PC-3 (cell line): ENCODE measurements around the gene GSK3B. TPM values are rescaled to one million over a fixed set of nuclear protein-coding genes. Genes with fewer than 3 reads are reported as not detected.

ENCODE experiments used
- ATAC-seq: fragments of 200-7000 bp; cut with Tn5 transposase; 2 replicates; pipeline ENCODE4 v1.9.1; 2020; ENCODE audit warnings: mild to moderate bottlenecking, moderate library complexity
- BruUV-seq: library from RNA; stranded (reverse); fragments of 400-500 nt; replicated peaks from 2 replicates; lab custom pipeline; 2021; lab: Mats Ljungman, UMichigan
- CTCF ChIA-PET: fragments of 300-600 bp; sonication (Branson Sonifier 250); formaldehyde crosslinking; loops from one replicate; lab custom pipeline; 2022; ENCODE audit warnings: antibody characterized with exemption; lab: Charles Lee
- POLR2A ChIA-PET: fragments of 300-600 bp; sonication (Branson Sonifier 250); formaldehyde crosslinking; loops from one replicate; lab custom pipeline; 2022; ENCODE audit warnings: antibody characterized with exemption; ENCODE audit not compliant: unreplicated experiment; lab: Charles Lee
- DNase-seq: peaks from one replicate; pipeline ENCODE4 v3.0.0-alpha.2; 2015
- H2AFZ ChIP-seq: fragments of 300-600 bp; sonication (generic); 2 replicates; pipeline ENCODE4 v1.6.0; 2016; ENCODE audit warnings: antibody characterized with exemption, low read length
- H3F3A ChIP-seq: fragments of 300-600 bp; sonication (generic); one replicate; pipeline ENCODE4 v1.6.0; 2017; ENCODE audit warnings: antibody characterized with exemption, low read length, control low read depth, mild to moderate bottlenecking; ENCODE audit not compliant: unreplicated experiment
- H3K27ac ChIP-seq: fragments of 300-600 bp; sonication (generic); 2 replicates; pipeline ENCODE4 v1.5.1; 2016; ENCODE audit warnings: mild to moderate bottlenecking, low read length
- H3K27me3 ChIP-seq: fragments of 300-600 bp; sonication (generic); 2 replicates; pipeline ENCODE4 v1.6.1; 2016; ENCODE audit warnings: low read length, mixed read lengths
- H3K36me3 ChIP-seq: fragments of 300-600 bp; sonication (generic); 2 replicates; pipeline ENCODE4 v1.6.1; 2016; ENCODE audit warnings: low read depth, mixed run types, low read length, mixed read lengths
- H3K4me1 ChIP-seq: fragments of 300-600 bp; sonication (generic); 2 replicates; pipeline ENCODE4 v1.5.1; 2016; ENCODE audit warnings: low read length; ENCODE audit not compliant: insufficient read depth
- H3K4me2 ChIP-seq: fragments of 300-600 bp; sonication (generic); 2 replicates; pipeline ENCODE4 v1.6.0; 2016; ENCODE audit warnings: low read length
- H3K4me3 ChIP-seq: fragments of 300-600 bp; sonication (generic); 2 replicates; pipeline ENCODE4 v1.5.1; 2016; ENCODE audit warnings: mild to moderate bottlenecking, low read length, mixed read lengths
- H3K79me2 ChIP-seq: fragments of 300-600 bp; sonication (generic); 2 replicates; pipeline ENCODE4 v1.6.1; 2017; ENCODE audit warnings: low read length, mixed read lengths
- H3K9ac ChIP-seq: fragments of 300-600 bp; sonication (generic); 2 replicates; pipeline ENCODE4 v1.6.0; 2016; ENCODE audit warnings: mild to moderate bottlenecking, low read length
- H3K9me2 ChIP-seq: fragments of 300-600 bp; sonication (generic); replicated peaks from 2 replicates; pipeline ENCODE4 v1.6.1; 2016; ENCODE audit warnings: mixed run types, low read length, mixed read lengths
- H3K9me3 ChIP-seq: fragments of 300-600 bp; sonication (generic); 2 replicates; pipeline ENCODE4 v1.6.1; 2016; ENCODE audit warnings: low read length, mixed read lengths
- H4K20me1 ChIP-seq: fragments of 300-600 bp; sonication (generic); 2 replicates; pipeline ENCODE4 v1.6.1; 2016; ENCODE audit warnings: low read length, mixed read lengths
- CTCF ChIP-seq: fragments of 300-600 bp; sonication (generic); conservative IDR thresholded peaks from 2 replicates; pipeline ENCODE4 v1.5.1; 2017; ENCODE audit warnings: antibody characterized with exemption, low read depth, mild to moderate bottlenecking, low read length
- EZH2 ChIP-seq: fragments of 300-600 bp; sonication (generic); IDR thresholded peaks from one replicate; pipeline ENCODE4 v1.6.1; 2017; ENCODE audit warnings: antibody characterized with exemption, mild to moderate bottlenecking, low read length; ENCODE audit not compliant: unreplicated experiment
- EZH2phosphoT487 ChIP-seq: fragments of 300-600 bp; sonication (generic); IDR thresholded peaks from 2 replicates; pipeline ENCODE4 v1.6.1; 2018; ENCODE audit warnings: mild to moderate bottlenecking, antibody characterized with exemption, low read length, borderline replicate concordance
- intact Hi-C: fragments of 100-400 bp; cut with micrococcal nuclease; formaldehyde crosslinking; loops from 2 replicates; pipeline ENCODE4 v1.9.0; 2023
- total RNA-seq: library from RNA; depleted of rRNA; stranded (reverse); fragments of >200 nt; gene quantifications from 2 replicates; pipeline ENCODE4 v1.2.3, GENCODE V29; 2014

GSK3B gene
- total RNA-seq, 1 experiment from 2014 or later, result 55.8 TPM

- ChIA-PET POLR2A (no interaction called here), CTCF (no interaction called here)
- H3K27me3 ChIP-seq, result no peaks in the 10 kb centered on the region
- H3K9ac ChIP-seq, result no peak overlapping the region
- no peak overlapping the region for H2AFZ ChIP-seq
- H3K9me3 ChIP-seq, result no peaks in the 10 kb centered on the region
- DNase-seq, result peak; percentile 76
- no peak overlapping the region for H3K4me3 ChIP-seq
- 0 out of 2 replicates have a peak overlapping the region, but pooled peaks have one; percentile 3 for H3K27ac ChIP-seq
- peak; percentile 96 for ATAC-seq
- H3K4me1 ChIP-seq, result peaks cover 10% of the 10 kb centered on the region
- H4K20me1 ChIP-seq, result no peaks in the 10 kb centered on the region
- BruUV-seq, result no TSS peak
- intact Hi-C loops, result no loop called here
- TF ChIP-seq EZH2 (no peak), CTCF (no peak), EZH2phosphoT487 (no peak)
- no peak overlapping the region; the same call in 1 of the 2 replicates for H3K4me2 ChIP-seq
- no peaks in the 10 kb centered on the region for H3K9me2 ChIP-seq
- H3F3A ChIP-seq, result peaks cover 6% of the 10 kb centered on the region
- H3K36me3 ChIP-seq, result peaks cover 28% of the 10 kb centered on the region
- no peaks in the 10 kb centered on the region for H3K79me2 ChIP-seq
Observed at GRCh38 chr3:119856695-119857094, 237.6 kb downstream of the GSK3B start.

DNA sequence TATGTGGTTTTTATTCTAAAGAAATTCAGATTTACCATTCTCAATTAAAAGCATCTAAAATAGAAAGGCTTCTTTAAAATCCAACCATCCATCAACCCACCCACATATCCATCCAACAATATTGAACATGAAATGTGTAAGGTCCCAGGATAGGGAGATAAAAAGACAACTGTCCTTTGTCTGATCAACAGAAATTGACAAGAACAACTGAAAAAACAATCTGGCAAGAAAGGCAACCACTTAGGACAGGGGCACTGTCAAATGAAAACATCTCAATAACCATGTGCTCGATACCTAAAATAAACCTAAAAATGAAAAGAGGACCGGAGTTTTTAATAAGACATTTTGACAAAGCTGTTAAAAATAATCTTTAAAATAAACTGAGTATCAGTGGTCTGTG is 245.1 kb downstream of the GSK3B start:
- no peak overlapping the region for H2AFZ ChIP-seq
- H3K9ac ChIP-seq, result no peak overlapping the region
- no peaks in the 10 kb centered on the region for H3K27me3 ChIP-seq
- H3K79me2 ChIP-seq, result no peaks in the 10 kb centered on the region
- no peak overlapping the region for H3K27ac ChIP-seq
- ChIA-PET CTCF (interaction anchor here (0.6 kb wide), 1 partner anchor 70 kb away, joined by 12 read pairs; no protein-coding TSS in a partner anchor), POLR2A (no interaction called here)
- H4K20me1 ChIP-seq, result no peaks in the 10 kb centered on the region
- no TSS peak for BruUV-seq
- no peak overlapping the region for H3K4me3 ChIP-seq
- H3K9me3 ChIP-seq, result no peaks in the 10 kb centered on the region
- DNase-seq (no peak), ATAC-seq (no peak)
- TF ChIP-seq EZH2 (no peak), CTCF (no peak), EZH2phosphoT487 (no peak)
- no peaks in the 10 kb centered on the region for H3K9me2 ChIP-seq
- no peaks in the 10 kb centered on the region for H3K4me1 ChIP-seq
- no peaks in the 10 kb centered on the region for H3F3A ChIP-seq
- intact Hi-C loops, result no loop called here
- no peak overlapping the region for H3K4me2 ChIP-seq
- 0 out of 2 replicates have a peak, but pooled peaks cover 4% of the 10 kb centered on the region for H3K36me3 ChIP-seq

DNA sequence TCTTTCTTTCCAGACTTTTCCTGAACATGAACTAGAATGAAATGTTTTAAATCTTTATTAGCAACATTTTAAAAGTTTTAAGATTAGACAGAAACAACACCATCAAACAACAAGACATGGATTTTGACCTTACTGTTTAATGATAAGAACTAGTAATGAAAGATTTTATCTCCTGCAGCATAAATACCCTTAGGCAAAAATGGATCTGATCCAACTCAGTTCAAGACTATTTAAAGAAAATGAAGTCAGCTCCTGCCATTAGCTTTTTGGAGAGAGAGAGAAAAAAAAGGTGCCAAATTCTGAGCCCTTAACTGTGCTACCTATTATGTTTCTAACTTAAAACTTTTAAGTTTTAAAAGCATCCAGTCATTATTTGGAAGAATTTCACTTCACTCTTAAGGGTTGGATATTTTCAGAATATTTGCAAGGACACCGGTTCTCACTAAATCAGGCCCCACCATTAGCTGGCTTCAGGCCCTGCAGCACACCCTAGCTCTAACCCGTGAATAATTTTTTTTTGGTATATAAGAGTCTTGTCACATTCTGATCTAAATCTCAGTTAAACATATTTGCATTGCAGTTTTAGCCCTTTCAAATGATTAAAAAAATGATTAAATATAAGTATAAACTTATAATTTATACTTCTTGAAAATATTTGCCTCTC is 252.3 kb downstream of the GSK3B start:
- BruUV-seq, result no TSS peak
- no peaks in the 10 kb centered on the region for H3K27me3 ChIP-seq
- no peak overlapping the region for H3K4me3 ChIP-seq
- H3K27ac ChIP-seq, result no peak overlapping the region
- no peaks in the 10 kb centered on the region for H4K20me1 ChIP-seq
- H3K36me3 ChIP-seq, result peaks cover 3% of the 10 kb centered on the region; the same call in 1 of the 2 replicates
- ChIA-PET POLR2A (no interaction called here), CTCF (no interaction called here)
- no peak overlapping the region for H3K9ac ChIP-seq
- DNase-seq, result peak; percentile 27
- no peaks in the 10 kb centered on the region for H3K79me2 ChIP-seq
- H3F3A ChIP-seq, result no peaks in the 10 kb centered on the region
- no peaks in the 10 kb centered on the region for H3K4me1 ChIP-seq
- H3K9me2 ChIP-seq, result no peaks in the 10 kb centered on the region
- intact Hi-C loops, result no loop called here
- no peaks in the 10 kb centered on the region for H3K9me3 ChIP-seq
- TF ChIP-seq CTCF, result no peak
- no peak for TF ChIP-seq EZH2
- TF ChIP-seq EZH2phosphoT487, result no peak
- no peak overlapping the region for H2AFZ ChIP-seq
- ATAC-seq, result no peak
- no peak overlapping the region for H3K4me2 ChIP-seq
